ENCODE data around the gene EXOC6B.

Gene EXOC6B

GRCh38 chr2:72208225-72208624, 617.6 kb downstream of the EXOC6B start:
- no peak for TF ChIP-seq CTCF (IDR thresholded peaks at IDR 0.05; ENCODE audit: low read depth, low read length)
- no peak overlapping the region for H3K4me3 ChIP-seq (ENCODE audit: low read depth, low read length)

GRCh38 chr2:72207334-72207733, 618.5 kb downstream of the EXOC6B start:
- H3K4me3 ChIP-seq (ENCODE audit: low read depth, low read length): no peak overlapping the region
- TF ChIP-seq CTCF (IDR thresholded peaks at IDR 0.05; ENCODE audit: low read depth, low read length): no peak

GRCh38 chr2:72205504-72205881, 620.3 kb downstream of the EXOC6B start:
- no peak overlapping the region for H3K4me3 ChIP-seq (ENCODE audit: low read depth, low read length)
- TF ChIP-seq CTCF (IDR thresholded peaks at IDR 0.05; ENCODE audit: low read depth, low read length): no peak

GRCh38 chr2:72204786-72205503, 620.9 kb downstream of the EXOC6B start:
- TF ChIP-seq CTCF (IDR thresholded peaks at IDR 0.05; ENCODE audit: low read depth, low read length): no peak
- no peak overlapping the region for H3K4me3 ChIP-seq (ENCODE audit: low read depth, low read length)

- TF ChIP-seq CTCF (IDR thresholded peaks at IDR 0.05; ENCODE audit: low read depth, low read length): no peak
- no peak overlapping the region for H3K4me3 ChIP-seq (ENCODE audit: low read depth, low read length)
Measured at GRCh38 chr2:72204156-72204785, 621.6 kb downstream of the EXOC6B start.

- TF ChIP-seq CTCF (IDR thresholded peaks at IDR 0.05; ENCODE audit: low read depth, low read length): no peak
- no peak overlapping the region for H3K4me3 ChIP-seq (ENCODE audit: low read depth, low read length)
Measured at GRCh38 chr2:72198532-72199241, 627.1 kb downstream of the EXOC6B start.

GRCh38 chr2:72193723-72194122, 632.1 kb downstream of the EXOC6B start:
- TF ChIP-seq CTCF (IDR thresholded peaks at IDR 0.05; ENCODE audit: low read depth, low read length): no peak

More at GRCh38 chr2:72193723-72194122, 632.1 kb downstream of the EXOC6B start:
- H3K4me3 ChIP-seq (ENCODE audit: low read depth, low read length): no peak overlapping the region

Data from WI38 (cell line).